Measurements from ENCODE around the gene POC1B.

POC1B gene

GRCh38 chr12:89418228-89418910 is 107.5 kb downstream of the POC1B start:
- DNase-seq (ENCODE audit: low spot score): no peak

- DNase-seq (ENCODE audit: low spot score): peak; percentile 17
These were observed 108.4 kb downstream of the POC1B start for GRCh38 chr12:89417246-89417977.

- DNase-seq (ENCODE audit: low spot score): no peak
These were observed 109.6 kb downstream of the POC1B start for GRCh38 chr12:89416049-89416792.

GRCh38 chr12:89414851-89415250 is 111.0 kb downstream of the POC1B start:
- peak; percentile 37 for DNase-seq (ENCODE audit: low spot score)

DNA sequence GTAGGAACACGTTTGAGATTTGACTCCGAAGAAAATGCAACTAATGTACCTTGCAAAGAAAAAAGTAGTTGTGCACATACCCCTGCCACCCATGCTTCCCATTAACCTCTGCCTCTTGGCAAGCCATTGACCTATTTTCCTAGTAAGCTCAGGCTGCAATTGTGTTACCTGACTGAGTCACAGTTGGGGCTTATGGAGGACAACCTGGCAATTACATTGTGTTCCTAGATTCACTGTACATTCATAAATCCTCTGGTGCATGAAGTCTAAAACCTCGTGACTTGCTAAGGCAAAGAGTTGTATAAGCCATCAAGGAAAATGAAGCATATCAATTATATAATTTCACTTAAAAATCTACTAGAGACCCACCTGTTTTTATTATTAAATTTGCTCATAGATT is 111.5 kb downstream of the POC1B start:
- no peak for DNase-seq (ENCODE audit: low spot score)

DNA sequence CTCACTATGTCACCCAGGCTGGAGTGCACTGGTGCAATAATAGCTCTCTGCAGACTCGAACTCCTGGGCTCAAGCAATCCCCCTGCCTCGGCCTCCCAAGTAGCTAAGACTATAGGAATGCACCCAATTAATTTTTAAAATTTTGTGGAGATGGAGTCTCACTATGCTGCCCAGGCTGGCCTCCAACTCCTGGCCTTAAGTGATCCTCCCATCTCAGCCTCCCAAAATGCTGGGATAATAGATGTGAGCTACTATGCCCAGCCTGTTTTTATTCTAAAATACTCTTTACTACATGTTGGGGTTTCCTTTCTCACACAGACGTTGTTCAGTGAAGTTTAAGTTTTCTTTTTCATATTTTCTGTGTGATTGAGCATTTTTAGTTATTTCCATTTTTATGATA is 112.6 kb downstream of the POC1B start:
- no peak for DNase-seq (ENCODE audit: low spot score)

- no peak for DNase-seq (ENCODE audit: low spot score)
These were observed 113.2 kb downstream of the POC1B start for GRCh38 chr12:89412665-89413064.

DNA sequence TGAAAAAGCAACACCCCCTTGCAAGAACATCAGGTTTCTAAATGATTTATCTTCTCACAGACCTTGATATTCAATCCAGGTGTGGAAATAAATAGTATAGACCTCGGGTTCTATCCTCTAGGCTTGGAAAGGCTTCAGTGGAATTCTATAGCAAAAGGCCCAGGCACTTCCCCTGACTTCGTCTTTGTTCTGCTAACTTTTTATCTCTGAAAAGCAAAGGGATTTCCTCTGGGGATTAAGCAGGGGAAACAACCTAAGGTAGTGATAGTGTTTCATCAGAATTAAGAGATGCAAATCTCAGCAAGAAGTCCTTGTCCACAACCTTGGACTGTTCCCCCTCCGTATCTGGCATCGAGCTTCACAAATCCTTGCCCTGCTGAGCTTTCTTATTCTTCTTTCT is 114.0 kb downstream of the POC1B start:
- DNase-seq (ENCODE audit: low spot score): no peak

GRCh38 chr12:89411234-89411633 is 114.6 kb downstream of the POC1B start:
- DNase-seq (ENCODE audit: low spot score): no peak

GRCh38 chr12:89405626-89406345 is 120.1 kb downstream of the POC1B start:
- DNase-seq (ENCODE audit: low spot score): no peak

DNA sequence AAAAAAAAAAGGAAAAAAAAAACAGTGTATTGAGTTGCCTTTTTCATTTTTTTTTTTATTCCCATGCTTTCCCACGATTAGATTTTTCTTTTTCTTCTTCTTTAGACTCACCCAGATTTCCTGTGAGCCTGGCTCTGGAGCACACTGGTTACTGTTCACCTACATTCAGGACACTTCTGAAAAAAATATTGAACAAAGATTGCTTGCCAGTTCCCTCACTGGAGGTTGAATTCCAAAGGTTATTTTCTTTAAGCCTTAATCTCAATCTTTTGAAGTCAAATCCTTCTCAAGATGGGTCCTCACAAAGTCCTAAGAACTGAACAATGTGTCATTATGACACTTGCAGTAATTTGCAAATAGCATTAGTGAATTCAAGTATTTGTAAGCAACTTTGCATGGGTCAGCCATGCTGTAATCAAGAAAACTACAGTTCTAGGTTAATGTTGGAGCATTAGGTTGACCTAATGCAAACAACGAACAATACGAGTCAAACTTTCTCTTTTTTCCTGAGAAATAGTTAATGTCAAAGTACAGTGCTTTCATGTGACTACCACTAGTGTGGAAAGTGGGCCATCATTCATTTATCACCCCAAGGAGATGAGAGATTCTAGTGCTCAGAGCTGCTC is 124.3 kb downstream of the POC1B start:
- DNase-seq (ENCODE audit: low spot score): no peak

DNA sequence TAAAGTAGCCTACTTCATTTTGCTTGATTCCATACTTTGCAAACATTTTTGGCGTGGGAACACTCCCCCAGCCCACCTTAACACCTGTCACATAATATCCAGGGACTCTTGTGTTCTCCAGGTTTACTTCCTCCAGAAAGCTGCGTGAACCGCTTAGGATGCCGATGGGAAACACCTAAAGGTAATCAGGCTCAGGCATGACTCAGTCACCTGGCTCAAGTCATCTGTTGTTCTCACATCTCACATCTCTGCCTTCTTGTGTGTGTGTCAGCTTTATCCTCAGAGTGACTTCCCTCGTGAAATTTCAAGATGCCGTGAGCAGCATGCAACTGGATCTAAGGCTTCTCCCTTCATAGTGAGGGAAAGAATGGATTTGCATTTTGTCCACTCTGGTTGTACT is 125.4 kb downstream of the POC1B start:
- no peak for DNase-seq (ENCODE audit: low spot score)

DNA sequence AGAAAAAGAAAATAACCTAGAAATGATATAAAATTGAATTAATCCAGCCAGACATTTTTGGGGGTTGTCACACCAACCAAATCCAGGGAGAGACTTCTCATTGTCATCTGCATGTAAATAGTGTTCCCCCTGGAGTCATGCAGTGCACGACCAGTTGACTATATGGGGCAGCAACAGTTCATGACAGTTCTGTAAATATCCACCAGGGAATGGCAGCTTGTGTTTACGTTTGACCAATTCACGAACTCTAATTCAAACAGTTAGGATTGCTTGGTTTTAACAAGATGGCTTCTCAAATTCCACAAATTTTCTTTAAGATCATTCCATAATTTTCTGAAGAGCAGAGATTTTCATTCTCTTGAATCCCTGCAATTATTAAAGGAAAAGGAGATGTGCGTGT is 130.1 kb downstream of the POC1B start:
- DNase-seq (ENCODE audit: low spot score): no peak

- DNase-seq (ENCODE audit: low spot score): no peak
These were observed 132.2 kb downstream of the POC1B start for GRCh38 chr12:89393551-89394121.

DNA sequence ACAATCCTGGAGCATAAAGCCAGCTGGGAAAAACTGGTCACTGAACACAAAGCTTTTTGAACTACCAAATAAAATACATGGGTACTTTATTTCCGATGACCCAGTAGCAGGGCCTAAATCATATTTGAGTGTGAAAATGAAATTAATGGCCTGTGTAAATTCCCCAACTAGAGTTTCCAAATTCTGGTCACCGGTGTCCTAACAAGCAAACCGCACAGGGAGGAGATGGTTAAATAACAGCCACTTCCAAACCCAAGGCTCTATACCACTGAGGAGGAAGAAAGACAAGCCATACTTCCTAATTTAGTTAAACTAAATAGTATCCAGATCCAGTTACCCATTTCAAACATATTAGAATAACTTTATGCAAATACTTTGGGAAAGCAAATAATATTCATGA is 133.5 kb downstream of the POC1B start:
- DNase-seq (ENCODE audit: low spot score): no peak

- no peak for DNase-seq (ENCODE audit: low spot score)
These were observed 134.0 kb downstream of the POC1B start for GRCh38 chr12:89391726-89392336.

- DNase-seq (ENCODE audit: low spot score): no peak
These were observed 134.8 kb downstream of the POC1B start for GRCh38 chr12:89390802-89391673.

DNA sequence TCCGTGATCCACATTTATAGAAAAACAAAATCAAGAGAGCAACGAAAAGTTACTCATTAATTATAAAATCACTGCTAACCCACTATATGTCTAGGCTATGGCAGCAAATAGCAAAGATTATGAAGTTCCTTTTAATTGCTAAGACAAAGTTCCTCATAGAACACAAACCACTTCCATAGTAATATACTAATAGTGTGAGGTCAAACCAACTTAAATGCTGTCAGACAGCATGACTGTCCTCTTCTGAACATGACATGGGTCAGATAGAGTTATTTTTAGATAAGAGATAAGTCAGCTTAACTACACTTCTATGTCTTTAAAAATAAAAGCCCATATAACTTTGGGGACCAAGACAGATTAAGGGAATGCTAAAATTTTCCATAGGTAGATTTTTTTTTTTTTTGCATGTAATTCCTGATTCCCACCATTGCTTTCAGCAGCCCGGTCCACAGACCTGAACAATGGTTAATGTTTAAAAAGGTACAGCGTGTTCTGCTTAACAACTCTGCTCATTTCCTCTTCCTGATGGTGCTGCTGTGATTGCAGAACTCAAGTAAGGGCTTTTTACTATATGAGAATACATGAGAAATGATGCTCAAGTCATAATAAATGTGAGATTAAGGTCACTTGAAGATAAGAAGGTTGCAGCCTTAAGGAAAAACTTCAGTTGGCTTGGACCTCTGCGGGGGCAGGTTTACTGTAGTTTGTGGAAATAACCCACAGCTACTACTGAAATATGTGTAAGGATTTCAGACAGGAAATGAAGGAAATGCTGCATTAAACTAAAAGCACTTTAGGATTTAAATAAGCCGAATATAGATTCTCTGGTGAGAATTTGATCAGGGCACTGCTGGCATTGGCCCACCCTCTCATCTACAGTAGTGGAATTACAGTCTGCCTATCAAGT is 135.8 kb downstream of the POC1B start:
- DNase-seq (ENCODE audit: low spot score): no peak

GRCh38 chr12:89386138-89386537 is 139.7 kb downstream of the POC1B start:
- DNase-seq (ENCODE audit: low spot score): no peak
